ENCODE measurements around the gene CROT.

Gene CROT

DNA sequence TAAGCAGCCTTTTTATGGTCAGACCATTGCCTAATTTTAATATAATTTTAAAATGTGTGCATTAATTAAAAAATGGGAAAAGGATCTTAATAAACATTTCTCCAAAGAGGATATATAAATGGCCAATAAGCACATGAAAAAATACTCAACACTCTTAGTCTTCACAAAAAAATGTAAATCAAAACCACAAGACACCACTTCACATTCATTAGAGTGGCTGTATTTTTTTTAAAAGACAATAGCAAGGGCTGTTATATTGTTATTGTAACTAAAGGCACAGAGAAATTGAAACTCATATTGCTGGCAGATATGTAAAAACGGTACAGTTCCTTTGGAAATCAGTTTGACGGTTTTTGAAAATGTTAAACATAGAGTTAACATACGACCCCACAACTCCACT, 3.2 kb upstream of the CROT start:
- no peak for DNase-seq

DNA sequence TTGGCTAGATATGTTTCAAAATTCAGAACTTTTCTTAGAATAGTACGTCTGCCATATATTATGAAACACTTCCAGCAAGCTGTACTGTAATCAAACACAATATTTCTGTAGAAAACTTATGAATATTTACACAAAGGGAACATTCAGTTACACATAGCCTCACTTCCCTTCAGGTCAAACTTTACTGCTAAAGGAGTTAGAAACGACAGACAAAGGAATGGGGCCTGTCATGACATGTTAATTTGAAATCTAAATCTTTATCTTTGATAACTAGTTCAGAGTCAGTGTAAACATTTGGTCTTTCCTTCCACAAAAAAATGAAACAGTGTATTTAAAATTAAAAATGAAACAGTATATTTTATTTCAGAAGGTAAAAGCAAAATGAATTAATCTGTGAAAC, 1.0 kb upstream of the CROT start:
- no peak for DNase-seq

DNA sequence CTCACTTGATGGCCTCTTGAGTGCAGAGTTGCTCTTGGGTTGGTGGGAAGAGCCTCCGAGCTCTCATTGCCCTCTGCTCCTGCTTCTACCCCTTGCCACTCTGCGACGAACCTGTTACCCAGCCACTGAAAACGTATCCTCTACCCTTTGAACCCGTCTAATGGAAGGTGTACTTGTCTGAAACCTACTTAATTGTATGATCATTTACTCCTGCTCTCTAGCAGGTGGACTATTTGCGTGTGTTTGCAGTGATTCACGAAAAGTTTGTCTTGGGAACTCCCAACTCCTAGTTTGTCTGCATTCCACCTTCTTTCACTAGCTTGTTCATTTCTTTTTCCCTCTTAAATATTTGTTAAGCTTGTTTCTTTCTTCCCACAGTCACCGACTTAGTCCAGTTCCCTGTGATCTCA, 503 bp downstream of the CROT start:
- no peak for DNase-seq

DNA sequence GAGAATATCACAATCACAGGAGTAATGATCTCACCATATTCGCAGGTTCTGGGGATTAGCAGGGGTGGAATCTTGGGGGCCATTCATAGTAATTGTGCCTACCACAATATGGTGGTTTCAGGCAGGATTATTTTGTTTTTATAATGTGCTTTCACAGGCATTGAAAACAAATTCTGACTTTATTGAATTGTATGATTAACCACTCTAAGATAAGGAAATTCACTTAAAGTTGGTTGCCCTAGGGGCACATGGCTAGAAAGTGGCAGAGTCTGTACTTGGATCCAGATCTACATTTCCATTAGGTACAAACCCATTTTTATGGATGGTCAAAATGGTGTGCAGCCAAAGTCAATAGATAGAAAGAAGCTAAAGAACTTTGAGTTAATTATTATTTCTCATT, 1.7 kb downstream of the CROT start:
- no peak for DNase-seq

DNA sequence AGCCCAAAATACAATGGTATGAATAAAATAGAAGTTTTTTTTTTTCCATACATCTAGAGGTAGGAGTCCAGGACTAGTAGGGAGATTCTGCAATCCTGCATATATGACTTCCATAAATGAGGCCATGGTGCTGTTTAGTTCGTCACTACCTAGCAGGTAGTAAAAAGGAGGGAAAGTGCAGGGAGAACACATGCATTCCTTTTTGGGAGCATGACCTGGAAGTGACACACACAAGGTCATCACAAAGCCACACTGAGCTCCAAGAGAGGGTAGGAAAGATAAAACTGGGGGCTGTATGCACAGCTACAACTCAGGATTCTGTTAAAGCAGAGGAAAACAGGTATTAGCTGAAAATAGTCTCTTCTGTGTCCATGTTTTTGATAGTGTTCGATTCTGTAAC, 2.2 kb downstream of the CROT start:
- DNase-seq: no peak

DNA sequence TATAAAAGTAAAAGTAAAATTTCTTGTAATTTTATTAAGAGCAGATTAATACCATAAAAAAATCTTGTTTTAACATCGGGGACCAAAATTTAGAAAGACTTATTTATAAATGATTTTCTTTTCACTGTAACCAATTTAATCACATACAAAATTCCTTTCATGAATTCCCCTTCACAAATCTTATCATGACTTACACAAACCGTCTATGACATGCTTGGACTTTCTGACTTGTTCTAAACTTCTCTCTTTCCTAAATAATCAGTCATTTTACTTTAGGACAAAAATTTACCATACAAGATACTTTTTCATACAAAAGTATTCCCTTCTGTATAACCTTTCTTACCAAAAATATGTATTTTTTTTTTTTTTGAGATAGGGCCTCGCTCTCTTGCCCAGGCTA, 9.3 kb downstream of the CROT start:
- DNase-seq: no peak

DNA sequence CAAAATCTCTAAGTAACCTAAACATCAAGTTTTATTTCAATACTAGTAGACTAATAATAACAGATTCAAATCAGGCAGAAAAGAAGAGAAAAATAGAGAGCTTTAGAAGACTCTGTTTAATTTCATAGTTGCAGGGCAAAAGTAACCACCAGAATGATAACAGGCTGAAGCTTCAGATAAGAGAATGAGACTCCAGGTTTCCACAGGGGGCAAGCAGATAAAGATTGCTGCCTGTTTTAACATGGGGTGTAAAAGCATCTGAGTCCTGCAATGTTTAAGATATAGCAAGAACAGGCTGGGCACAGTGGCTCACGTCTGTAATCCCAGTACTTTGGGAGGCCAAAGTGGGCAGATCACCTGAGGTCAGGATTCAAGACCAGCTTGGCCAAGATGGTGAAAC, 11.0 kb downstream of the CROT start:
- DNase-seq: no peak

DNA sequence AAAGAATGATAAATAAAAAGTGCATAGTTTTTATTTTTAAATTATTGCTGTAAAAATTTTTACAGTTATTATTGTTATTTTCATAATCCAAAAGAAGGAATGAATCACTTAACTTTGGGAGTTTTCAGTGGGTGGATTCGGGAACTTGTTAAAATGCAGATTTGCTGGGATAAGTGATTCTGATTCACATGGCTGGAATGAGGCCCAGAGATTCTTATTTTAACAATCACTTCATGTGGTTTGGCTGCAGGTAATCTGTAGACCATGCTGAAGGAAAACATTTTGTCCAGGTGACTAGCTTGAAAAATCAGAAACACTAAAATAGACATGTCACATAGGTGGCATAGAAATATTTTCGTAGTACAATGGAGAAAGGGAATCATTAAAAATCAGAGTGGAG, 13.9 kb downstream of the CROT start:
- DNase-seq: no peak

DNA sequence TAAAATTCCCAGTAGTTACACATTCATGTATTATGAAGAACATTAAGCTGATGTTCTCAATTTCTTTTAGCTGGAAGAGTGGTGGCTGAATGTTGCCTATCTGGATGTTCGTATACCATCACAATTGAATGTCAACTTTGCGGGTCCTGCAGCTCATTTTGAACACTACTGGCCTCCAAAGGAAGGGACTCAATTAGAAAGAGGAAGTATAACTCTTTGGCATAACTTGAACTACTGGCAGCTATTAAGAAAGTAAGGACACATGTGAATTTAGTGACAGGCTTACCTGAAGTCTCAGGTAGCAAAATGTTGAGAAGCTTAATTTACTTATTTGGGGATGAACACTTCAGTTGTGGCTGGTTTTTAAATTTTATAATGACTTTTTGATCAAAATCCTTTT, 15.9 kb downstream of the CROT start:
- no peak for DNase-seq

DNA sequence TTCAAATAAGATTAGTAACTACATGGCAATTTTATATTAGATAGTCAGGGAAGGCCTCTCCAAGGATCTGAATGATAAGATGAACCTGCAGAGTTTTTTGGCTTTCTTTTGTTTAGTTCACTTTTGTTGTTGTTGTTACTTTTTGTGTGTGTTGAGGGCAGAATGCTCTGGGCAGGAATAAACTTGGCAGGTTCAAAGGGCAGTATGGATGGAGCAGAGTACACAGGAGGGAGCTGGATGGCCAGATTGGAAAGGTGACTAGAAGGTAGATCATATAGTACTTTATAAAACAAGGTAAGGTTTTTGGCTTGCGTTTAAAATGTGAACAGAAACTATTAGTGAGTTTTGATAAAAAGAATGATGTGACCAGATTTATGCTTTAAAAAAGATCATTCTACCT, 17.9 kb downstream of the CROT start:
- DNase-seq: no peak

DNA sequence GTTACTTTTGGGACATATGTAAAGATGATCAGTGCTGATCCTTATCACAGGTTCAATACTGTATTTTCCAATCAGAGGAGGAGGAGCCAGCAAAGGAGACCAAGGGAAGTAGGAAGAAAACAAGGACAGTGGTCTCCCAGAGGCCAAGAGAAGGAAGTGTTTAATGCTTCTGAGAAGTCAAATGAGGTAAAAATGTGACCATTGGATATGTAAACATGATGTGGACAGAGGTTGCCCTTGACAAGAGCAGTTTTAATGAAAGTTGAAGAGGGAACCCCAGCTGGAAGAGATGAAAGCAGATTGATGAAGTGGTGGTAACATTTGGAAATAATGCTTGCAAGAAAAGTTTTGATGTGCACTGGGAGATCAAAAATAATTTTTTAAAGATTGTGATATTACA, 18.8 kb downstream of the CROT start:
- no peak for DNase-seq

DNA sequence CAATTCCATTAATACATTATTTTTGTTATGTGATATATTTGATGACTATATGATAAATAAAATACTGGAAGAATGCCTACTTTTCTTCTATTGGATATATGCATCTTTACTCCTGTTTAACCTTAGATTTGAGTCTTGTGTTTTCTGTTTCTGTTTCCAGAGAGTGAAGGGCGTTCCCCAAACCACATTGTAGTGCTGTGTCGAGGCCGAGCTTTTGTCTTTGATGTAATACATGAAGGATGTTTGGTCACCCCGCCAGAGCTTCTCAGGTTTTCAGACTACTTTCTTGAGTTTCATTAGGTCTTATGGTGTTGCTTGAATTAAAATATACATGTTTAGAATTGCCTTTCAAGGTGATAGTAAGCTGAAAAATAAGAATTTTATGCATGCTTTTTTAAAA, 23.8 kb downstream of the CROT start:
- no peak for DNase-seq

DNA sequence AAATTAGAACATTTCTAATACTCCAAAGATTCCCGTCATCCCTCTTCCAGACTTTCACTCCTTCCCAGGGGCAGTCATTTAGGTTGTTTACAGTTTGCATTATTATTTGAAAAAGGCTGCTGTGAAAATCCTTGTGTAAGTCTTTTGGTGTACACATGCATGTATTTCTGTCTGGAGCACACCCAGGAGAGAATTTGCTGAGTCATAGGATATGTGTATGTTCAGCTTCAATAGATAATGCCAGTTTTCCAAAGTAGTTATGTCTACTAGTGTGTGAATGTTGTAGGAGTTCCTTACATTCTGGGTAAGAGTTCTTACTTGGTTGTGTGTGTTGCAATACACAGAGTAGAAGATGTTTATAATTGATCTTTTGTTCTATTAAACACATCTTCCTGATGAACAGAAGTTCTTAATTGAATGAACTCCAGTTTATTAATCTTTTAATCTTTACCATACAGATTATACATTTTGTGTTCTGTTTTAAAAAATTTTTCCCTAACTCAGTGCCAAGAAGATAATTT, 25.3 kb downstream of the CROT start:
- DNase-seq: no peak

DNA sequence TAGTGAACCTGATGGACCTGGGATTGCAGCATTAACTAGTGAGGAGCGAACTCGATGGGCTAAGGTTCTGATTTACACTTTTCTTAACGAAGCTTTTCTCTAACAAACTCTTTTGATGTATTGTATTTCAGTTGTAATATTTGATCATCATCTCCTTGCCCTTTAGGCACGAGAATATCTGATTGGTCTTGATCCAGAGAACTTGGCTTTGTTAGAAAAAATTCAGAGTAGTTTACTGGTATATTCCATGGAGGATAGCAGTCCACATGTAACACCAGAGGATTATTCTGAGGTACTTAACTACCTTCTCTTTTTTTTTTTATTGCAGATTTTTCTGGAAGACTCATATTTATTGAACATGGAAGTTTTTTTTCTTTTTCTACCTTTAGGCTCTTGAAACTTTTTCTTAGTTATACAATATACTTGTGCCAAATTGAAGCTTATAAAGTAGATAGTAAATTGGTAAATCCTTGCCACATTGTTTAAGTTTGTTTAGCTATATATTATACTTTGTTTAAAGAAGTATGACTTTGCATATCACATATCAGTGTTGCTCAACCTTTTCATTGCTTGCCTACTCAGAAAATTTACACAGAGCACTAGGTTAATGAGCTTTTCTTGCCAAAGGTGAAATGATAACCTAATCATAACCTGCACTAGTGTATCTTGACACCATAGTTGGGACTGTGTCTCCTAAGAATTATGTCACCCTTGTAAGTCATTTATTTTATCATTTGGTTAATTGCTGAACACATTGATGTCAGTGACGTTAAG, 30.4 kb downstream of the CROT start:
- DNase-seq: no peak

DNA sequence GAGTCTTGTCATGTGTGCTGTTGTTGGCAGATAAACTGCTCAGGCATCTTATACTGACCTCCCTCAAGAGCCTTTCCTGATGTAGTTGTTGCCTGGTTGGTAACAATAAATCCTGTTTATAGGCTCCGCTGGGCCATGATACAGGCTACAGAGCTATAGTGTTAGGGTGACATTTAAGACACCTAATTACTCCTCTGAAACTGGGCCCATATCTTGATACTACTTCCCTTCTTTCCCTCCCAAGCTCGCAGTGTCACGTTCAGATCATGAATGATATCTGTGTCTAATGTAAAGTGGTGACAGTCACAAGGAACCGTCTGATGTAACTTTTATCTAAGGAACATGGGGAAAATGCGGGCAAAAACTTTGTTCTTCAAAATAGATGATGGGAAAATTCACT, 35.4 kb downstream of the CROT start:
- no peak for DNase-seq

DNA sequence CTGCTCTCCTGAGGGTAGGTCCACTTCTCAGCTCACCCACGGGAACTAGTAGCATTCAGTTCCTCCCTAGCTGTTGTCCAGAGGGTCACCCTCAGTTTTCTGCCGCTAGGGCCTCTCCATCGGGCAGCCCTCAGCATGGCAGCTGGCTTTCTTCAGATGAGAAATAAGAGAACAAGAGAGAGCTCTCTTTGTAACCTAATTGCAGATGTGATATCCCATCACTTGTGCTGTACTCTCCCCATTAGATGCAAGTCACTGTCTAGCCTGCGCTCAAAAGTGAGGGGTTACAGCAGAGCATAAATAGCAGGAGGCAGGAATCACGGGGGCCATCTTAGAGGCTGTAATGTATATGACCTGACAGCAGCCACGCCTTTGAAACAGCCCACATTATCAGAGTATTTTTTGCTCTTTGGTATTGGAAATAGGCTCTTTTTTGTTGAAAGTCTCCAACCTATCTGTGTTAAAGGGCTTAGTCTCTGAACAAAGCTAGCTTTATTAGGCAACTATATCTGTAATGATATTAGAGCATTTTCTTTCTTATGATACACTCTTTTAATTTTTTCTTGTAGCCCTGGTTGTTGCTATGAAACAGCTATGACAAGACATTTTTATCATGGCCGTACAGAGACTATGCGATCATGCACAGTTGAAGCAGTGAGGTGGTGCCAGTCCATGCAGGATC, 45.7 kb downstream of the CROT start:
- no peak for DNase-seq

DNA sequence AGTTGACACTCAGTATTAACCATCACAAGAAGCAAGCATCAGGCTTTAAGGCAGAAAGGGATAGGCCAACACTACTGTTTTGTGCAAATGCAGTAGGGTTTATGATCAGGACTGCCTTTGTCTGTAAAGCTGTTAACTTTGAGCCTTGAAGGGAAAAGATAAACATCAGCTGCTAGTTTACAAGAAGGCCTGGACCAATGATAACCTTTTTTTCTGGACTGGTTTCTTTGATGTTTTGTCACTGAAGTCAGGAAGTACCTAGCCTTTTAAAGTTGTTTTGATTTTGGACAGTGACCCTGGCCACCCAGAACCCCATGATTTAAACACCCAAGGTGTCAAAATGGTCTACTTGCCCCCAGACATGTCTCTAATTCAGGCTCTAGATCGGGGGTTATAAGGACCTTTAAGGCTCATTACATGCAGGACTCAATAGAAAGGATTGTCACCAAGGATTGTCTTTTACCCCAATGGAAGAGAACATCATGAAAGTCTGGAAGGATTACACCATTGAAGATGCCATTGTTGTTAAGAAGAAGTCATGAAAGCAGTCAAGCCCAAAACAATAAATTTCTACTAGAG, 50.1 kb downstream of the CROT start:
- no peak for DNase-seq

DNA sequence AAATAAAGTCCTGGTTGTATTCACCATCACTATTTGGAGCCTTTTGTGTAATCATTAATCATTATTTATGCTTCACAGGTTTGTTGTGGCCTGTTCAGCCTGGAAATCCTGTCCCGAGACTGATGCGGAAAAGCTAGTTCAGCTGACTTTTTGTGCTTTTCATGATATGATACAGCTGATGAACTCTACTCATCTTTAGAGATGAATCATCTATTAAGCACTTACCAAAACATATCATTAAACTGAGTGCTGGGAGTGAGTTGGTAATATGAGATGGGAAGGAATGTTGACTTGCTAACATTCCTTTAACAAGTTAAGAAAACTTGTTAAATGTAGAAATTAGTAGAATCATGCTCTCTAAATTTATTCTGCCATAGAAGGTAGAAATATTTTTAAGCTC, 53.0 kb downstream of the CROT start:
- no peak for DNase-seq

DNA sequence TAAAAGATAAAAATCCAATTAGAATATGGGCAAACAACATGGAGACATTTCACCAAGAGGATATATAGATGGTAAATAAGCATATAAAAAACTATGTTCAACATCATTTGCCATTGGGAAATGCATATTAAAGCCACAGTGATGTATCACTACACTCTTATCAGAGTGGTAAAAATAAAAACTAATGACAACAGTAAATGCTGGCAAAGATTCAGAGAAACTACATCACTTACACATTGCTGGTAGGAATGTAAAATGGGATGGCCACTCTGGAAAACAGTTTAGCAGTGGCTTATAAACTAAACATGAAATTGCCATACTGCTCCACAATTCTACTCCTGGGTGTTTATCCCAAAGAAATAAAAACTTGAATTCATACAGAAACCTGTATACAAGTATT, 59.2 kb downstream of the CROT start:
- no peak for DNase-seq

DNA sequence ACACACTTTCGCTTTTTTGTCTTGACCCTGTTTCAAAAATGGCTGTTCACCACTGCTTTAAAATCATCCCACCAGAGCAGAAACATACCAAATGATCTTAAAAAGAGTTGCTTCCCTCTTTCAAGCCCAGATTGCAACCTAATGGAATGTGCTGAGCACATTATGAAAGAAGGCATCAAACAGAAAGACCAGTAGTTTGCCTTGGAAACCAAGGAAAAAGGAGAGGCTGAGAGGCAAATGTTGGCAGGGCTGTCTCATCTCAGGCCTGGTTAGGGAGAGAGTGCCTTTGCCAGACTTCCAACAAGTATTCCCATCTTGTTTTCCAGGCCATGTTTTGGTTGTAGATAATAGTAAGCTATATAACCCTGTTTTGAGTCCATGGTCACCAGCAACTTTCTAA, 65.7 kb downstream of the CROT start:
- no peak for DNase-seq

DNA sequence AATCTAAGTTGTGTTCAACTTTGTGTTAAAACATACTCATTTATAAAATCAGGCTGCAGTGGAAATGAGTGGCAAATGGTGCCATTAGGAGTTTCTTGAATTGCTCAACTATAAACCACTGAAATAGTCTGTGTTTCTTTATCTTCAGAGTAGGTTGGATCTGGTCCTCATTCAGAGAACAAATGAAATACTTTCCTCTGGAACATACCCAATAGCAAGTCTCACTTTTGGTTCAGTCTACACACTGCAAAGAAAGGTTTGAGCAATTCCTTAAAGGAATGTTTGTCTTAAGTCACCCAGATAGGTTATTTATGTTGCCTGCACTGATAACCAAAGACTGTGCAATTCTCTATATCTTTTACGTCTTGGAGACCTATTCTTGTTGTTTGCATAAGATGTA, 67.6 kb downstream of the CROT start:
- no peak for DNase-seq

DNA sequence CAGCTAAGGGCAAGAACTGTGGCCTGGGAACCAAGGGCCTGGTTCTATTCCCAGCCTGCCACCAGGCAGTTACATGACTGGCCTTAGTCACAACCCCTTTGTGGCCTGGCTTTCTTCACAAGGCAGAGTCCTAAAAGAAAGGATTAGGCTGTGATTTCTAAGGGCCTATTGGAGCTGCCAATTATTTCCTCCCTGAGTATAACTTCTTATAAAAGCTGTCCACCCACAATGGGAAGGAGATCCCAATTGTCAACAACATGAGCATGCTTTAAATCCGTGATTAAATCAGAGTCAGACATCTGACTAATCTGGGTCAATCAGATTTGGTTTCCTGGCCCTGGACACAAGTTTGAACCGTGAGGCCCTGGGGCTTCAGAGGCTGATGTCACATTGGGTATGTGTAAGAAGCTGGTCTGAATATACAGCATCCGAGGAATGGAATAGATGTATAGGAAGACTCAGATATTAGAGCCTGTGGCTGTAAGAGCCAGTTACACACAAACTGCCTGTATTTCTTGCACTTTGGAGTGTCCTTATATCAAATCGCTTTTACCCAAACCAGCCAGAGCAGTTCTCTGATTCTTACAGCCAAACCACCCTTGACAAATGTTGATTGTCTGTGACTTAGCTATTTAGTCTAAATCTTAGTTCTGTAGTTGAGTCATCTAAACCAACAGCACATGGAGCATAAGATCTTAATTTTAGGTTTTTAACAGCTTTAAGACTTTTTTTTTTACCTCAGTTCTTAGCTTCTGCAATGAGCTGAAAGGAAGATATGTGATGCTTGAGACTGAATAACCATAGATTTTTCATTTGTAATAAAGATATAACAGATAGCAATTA, 68.7 kb downstream of the CROT start:
- DNase-seq: no peak

DNA sequence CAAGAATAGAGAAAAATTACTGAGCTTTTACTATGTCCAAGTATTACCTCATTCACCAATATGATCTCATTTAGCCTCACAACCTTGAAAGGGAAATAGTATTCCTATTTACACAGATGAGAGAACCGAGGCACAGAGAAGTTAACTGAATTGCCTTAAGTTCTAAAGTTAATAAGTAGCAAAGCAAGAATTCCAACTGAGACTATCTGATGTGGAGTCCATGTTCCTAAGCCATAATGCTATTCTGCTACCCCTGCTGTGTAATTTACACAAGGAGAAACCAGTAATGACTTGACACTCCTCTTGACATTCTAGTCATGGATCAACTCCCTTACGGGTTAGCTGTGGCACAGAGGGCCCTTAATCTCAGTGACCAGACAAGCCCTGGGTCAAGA, 69.3 kb downstream of the CROT start:
- no peak for DNase-seq

Data from NCI-H446 (cell line).